GM12872 (cell line): ENCODE results near the gene FOXR1.

Source experiments
- CTCF ChIP-seq: IDR thresholded peaks from 3 replicates; pipeline ENCODE4 v1.5.1; 2011; ENCODE audit warnings: low read depth, mild to moderate bottlenecking, low read length, moderate library complexity; ENCODE audit not compliant: insufficient read depth

FOXR1 gene

GRCh38 chr11:118956847-118957469 is 14.6 kb upstream of the FOXR1 start:
- no peak for TF ChIP-seq CTCF

- no peak for TF ChIP-seq CTCF
Observed at GRCh38 chr11:118957549-118957948, 14.0 kb upstream of the FOXR1 start.

- no peak for TF ChIP-seq CTCF
Observed at GRCh38 chr11:118957968-118958367, 13.6 kb upstream of the FOXR1 start.

GRCh38 chr11:118958577-118958976 is 13.0 kb upstream of the FOXR1 start:
- TF ChIP-seq CTCF, result no peak

- no peak for TF ChIP-seq CTCF
Observed at GRCh38 chr11:118961189-118961588, 10.4 kb upstream of the FOXR1 start.

- TF ChIP-seq CTCF, result no peak
Observed at GRCh38 chr11:118961591-118961990, 10.0 kb upstream of the FOXR1 start.

GRCh38 chr11:118973985-118974384 is 2.4 kb downstream of the FOXR1 start:
- TF ChIP-seq CTCF, result no peak
